Stomach (tissue), 9 donors: Measurements from ENCODE around the gene DRAXIN. TPM values are rescaled to one million over a fixed set of nuclear protein-coding genes. Genes with fewer than 3 reads are reported as not detected.

Experiments
- DNase-seq, 2 donors: peaks; one replicate each; pipeline versions ENCODE4 v3.0.0 to v3.0.0-alpha.2; 2013 to 2019
- H3K27ac ChIP-seq, 5 donors: fragments of 200-600 bp in 4 of 5; sonication (generic) in 4 of 5; one replicate each; pipeline ENCODE4 v1.5.1; 2013 to 2019; ENCODE audit warnings: mild to moderate bottlenecking in 1 of 5, moderate library complexity in 1 of 5
- H3K27me3 ChIP-seq, 3 donors: fragments of 200-600 bp; sonication (generic); one replicate each; pipeline ENCODE4 v1.5.1; 2017 to 2019; ENCODE audit warnings: mixed run types in 1 of 3
- H3K36me3 ChIP-seq, 4 donors: fragments of 200-600 bp; sonication (generic); 1 replicate in 3 of 4; 2 replicates in 1 of 4; pipeline ENCODE4 v1.5.1; 2016 to 2019
- H3K4me1 ChIP-seq, 4 donors: fragments of 200-600 bp; sonication (generic); one replicate each; pipeline ENCODE4 v1.5.1; 2016 to 2019
- H3K4me3 ChIP-seq, 4 donors: fragments of 200-600 bp; sonication (generic) in 3 of 4; one replicate each; pipeline ENCODE4 v1.5.1; 2016 to 2019; ENCODE audit warnings: mild to moderate bottlenecking in 1 of 4
- H3K9me3 ChIP-seq, 4 donors: fragments of 200-600 bp; sonication (generic); one replicate each; pipeline ENCODE4 v1.5.1; 2016 to 2019
- EP300 ChIP-seq: sonication (generic); formaldehyde crosslinking; IDR thresholded peaks from one replicate; pipeline ENCODE4 v1.6.1; 2017; ENCODE audit warnings: antibody characterized with exemption
- POLR2A ChIP-seq, 4 donors: fragments of 450-650 bp; IDR thresholded peaks; one replicate each; pipeline ENCODE4 v1.6.1; 2016; ENCODE audit warnings: antibody characterized with exemption in 4 of 4, control low read depth in 2 of 4, mild to moderate bottlenecking in 1 of 4, moderate library complexity in 1 of 4
- POLR2AphosphoS5 ChIP-seq, 3 donors: sonication (generic); formaldehyde crosslinking; IDR thresholded peaks; one replicate each; pipeline ENCODE4 v1.6.1; 2016; ENCODE audit warnings: antibody characterized with exemption in 3 of 3
- WGBS, 5 donors: extraction: QIAGEN DNeasy Blood & Tissue Kit in 3 of 5; methylation state at CpG; one replicate each; pipeline versions ENCODE4 v1.1.5 to v1.1.7; 2013 to 2018; 5-methylcytosine and 5-hydroxymethylcytosine counted together
- intact Hi-C: fragments of 100-400 bp; cut with DNase I; formaldehyde crosslinking; loops from one replicate; pipeline ENCODE4 v1.15.1; 2023; ENCODE audit warnings: low total_unique reads
- polyA plus RNA-seq, 3 donors: library from polyadenylated mRNA; stranded (reverse); fragments of 200-250 nt; gene quantifications; one replicate each; pipeline ENCODE4 v1.2.3, GENCODE V29; 2013
- total RNA-seq, 5 donors: library from RNA; depleted of rRNA; stranded (reverse); fragments of >200 nt; gene quantifications; one replicate each; pipeline versions ENCODE4 v1.1.0 to v1.2.3, GENCODE V29; 2014 to 2016
- TF ChIP-seq, protein P1 (sequence below), 7 experiments: fragments of 450-650 bp in 4 of 7; fragments of 200-600 bp in 3 of 7; sonication (generic) in 3 of 7; IDR thresholded peaks; one replicate each; pipeline ENCODE4 v1.5.1; 2016 to 2019; ENCODE audit warnings: antibody characterized with exemption in 7 of 7, control low read depth in 2 of 7, mild to moderate bottlenecking in 1 of 7
- donor health status: healthy with polysubstance abuse.
- donor health status: Bipolar disorder and iron deficiency.
- donor health status: healthy.

DRAXIN gene
- total and polyA plus RNA-seq, 8 donors = 0.03 to 0.18 (median 0.06) TPM; not detected in 5

DNA sequence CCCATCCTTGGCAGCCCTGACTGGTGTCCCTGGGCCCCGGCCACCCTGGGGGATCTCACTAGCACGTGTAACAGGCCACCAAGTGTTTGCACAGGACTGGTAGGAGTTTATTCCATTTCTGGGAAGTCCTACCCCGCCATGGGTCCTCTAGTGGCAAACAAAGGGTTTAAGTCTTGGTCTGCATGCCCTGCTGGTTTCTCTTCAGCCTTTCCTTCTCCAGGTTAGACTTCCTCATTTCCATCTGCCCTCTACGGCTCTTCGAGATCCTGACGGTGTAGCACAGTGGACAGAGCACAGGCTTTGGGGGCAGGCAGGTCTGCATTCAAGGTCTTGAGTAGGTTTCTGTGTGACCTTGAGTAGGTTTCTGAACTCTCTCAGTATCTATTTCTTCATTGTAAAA, 47.3 kb downstream of the DRAXIN start:
- TF ChIP-seq, protein P1, sequence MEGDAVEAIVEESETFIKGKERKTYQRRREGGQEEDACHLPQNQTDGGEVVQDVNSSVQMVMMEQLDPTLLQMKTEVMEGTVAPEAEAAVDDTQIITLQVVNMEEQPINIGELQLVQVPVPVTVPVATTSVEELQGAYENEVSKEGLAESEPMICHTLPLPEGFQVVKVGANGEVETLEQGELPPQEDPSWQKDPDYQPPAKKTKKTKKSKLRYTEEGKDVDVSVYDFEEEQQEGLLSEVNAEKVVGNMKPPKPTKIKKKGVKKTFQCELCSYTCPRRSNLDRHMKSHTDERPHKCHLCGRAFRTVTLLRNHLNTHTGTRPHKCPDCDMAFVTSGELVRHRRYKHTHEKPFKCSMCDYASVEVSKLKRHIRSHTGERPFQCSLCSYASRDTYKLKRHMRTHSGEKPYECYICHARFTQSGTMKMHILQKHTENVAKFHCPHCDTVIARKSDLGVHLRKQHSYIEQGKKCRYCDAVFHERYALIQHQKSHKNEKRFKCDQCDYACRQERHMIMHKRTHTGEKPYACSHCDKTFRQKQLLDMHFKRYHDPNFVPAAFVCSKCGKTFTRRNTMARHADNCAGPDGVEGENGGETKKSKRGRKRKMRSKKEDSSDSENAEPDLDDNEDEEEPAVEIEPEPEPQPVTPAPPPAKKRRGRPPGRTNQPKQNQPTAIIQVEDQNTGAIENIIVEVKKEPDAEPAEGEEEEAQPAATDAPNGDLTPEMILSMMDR (IDR thresholded peaks at IDR 0.05) = no peak
- intact Hi-C loops = loop anchor here (10.0 kb wide), 1 partner anchor 56 kb away; no protein-coding TSS in a partner anchor
- 73 to 81% (median 75%) methylated on average over 4 to 6 of the region's 6 CpGs for WGBS, 5 donors
- Histone ChIP-seq H3K27me3 (no peaks in the 10 kb centered on the region), H3K4me1 (peaks cover 25 to 74% (median 40%) of the 10 kb centered on the region in 4 donors), H3K36me3 (peaks cover 0 to 1% (median 0%) of the 10 kb centered on the region in 4 donors), H3K9me3 (no peaks in the 10 kb centered on the region), H3K27ac (peak overlapping the region in 2 of 5 donors; percentile 97), H3K4me3 (peak overlapping the region in 1 of 4 donors; percentile 12)
- DNase-seq = no peak

DNA sequence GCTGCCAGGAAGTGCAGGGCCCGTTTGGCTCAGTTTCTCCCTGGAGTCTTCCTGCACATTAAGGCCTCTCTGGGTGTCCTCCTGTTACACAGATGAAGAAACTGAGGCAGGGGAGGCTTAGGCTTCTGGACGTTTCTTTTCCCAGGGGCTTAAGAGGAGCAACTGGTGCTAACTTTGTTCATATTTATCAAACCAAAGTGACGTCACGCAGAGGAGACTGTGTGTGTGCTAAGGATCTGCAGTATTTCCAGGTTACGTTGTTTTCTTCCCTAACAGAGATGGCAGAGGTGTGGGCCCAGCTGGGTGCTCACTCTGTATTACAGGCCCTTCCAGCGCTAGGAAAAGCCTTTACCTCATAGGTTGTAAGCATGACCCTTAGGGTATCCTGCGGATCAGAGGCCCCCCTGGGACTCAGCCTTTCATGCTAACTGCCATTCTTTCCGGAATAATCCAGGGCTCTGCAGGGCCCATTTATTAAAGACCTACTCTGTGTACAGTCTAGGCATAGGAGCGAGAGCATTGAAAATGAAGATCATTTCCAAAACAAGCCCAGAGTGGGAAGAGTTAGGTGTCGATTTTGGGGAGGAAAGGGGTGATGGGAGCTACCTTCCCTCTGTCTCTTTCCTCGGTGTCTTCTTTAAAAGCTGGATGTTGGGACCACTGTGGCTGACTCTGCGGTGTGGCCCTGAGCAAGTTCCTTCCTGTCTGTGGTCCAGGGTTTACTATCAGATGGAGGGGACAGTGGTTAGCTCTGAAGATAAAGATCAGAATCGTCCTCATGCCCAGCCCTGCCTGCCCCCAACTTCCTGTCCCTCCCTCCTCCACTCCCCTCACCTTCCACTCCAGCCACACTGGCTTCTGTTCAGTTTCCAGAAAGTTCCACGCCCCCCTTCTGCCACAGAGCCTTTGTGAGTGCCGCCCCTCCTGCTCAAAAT, 49.0 kb downstream of the DRAXIN start:
- intact Hi-C loops = no loop called here
- no peak for TF ChIP-seq POLR2AphosphoS5 (IDR thresholded peaks at IDR 0.05)
- no peak for TF ChIP-seq POLR2A (IDR thresholded peaks at IDR 0.05)
- TF ChIP-seq, protein P1 (IDR thresholded peaks at IDR 0.05) = no peak
- TF ChIP-seq EP300 = no peak
- peaks cover 0 to 17% (median 3%) of the 10 kb centered on the region in 4 donors for H3K36me3 ChIP-seq
- no peak for DNase-seq
- 57 to 72% (median 66%) methylated on average over 15 of the region's 15 CpGs for WGBS, 5 donors
- no peaks in the 10 kb centered on the region for H3K27me3 ChIP-seq
- no peak overlapping the region for H3K4me3 ChIP-seq
- H3K27ac ChIP-seq = peak overlapping the region in 2 of 5 donors; percentile 19 to 40
- no peaks in the 10 kb centered on the region for H3K9me3 ChIP-seq
- H3K4me1 ChIP-seq = peaks cover 26 to 75% (median 39%) of the 10 kb centered on the region in 4 donors

DNA sequence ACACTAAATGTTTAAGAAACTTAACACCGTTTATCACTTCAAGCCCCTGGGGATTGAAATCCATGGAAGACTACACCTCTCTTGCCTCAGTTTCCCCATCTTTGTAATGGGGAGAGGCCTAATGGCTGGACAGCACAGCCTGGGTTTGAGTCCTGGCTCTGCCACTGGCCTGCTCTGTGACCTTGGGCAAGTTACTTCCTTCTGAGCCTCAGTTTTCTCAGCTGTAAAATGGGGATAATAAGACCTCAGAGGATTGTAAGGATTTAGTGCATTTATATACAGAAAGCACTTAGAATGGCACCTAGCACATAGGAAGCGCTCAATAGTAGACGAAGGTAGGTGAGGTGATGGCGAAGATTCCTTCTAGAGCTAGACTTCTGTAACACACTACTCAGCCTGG, 50.0 kb downstream of the DRAXIN start:
- Histone ChIP-seq H3K4me3 (no peak overlapping the region), H3K27ac (peak overlapping the region in 2 of 5 donors; percentile 19 to 40), H3K9me3 (no peaks in the 10 kb centered on the region), H3K27me3 (no peaks in the 10 kb centered on the region), H3K36me3 (peaks cover 3 to 26% (median 11%) of the 10 kb centered on the region in 4 donors), H3K4me1 (peaks cover 29 to 78% (median 41%) of the 10 kb centered on the region in 4 donors)
- intact Hi-C loops = no loop called here
- WGBS, 5 donors = 83 to 94% (median 92%) methylated on average over 4 of the region's 4 CpGs
- no peak for TF ChIP-seq EP300
- TF ChIP-seq POLR2A (IDR thresholded peaks at IDR 0.05) = no peak
- no peak for TF ChIP-seq POLR2AphosphoS5 (IDR thresholded peaks at IDR 0.05)
- TF ChIP-seq, protein P1 (IDR thresholded peaks at IDR 0.05) = no peak
- DNase-seq = no peak

DNA sequence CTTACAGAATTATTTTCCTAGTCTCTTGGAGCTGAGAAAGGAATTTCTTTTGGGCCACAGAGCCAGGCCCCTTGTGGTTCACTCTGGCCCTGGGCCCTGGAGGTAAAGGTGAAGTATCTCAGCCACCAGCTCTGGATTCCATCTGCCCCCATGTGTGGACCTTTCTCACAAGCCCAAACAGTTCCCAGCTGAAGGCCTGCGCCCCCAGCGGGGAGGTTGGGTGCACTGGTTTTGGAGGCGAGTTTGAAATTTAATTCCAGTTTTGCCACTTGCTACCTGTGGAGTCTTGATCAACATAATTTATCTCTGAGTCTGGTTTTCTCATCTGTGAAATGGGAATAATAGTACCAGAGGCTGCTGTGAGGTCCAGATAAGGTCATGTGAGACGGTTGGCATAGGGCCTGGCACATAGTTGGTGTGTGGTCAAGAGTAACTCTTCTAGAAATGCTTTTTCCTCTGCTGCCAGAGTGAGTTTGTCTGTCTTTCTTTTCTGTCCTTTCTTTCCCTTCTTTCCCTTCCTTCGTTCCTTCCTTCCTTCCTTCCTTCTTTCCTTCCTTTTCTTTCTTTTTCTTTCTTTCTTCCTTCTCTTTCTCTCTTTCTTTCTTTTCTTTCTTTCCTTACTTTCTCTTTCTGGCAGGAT, 50.5 kb downstream of the DRAXIN start:
- no peaks in the 10 kb centered on the region for H3K27me3 ChIP-seq
- H3K36me3 ChIP-seq = peaks cover 3 to 31% (median 16%) of the 10 kb centered on the region in 4 donors
- H3K27ac ChIP-seq = no peak overlapping the region
- peaks cover 31 to 78% (median 41%) of the 10 kb centered on the region in 4 donors for H3K4me1 ChIP-seq
- intact Hi-C loops = no loop called here
- no peak for DNase-seq
- no peak overlapping the region for H3K4me3 ChIP-seq
- 78 to 86% (median 81%) methylated on average over 5 of the region's 5 CpGs for WGBS, 5 donors
- TF ChIP-seq, protein P1 (IDR thresholded peaks at IDR 0.05) = no peak
- TF ChIP-seq POLR2AphosphoS5 (IDR thresholded peaks at IDR 0.05) (no peak), POLR2A (IDR thresholded peaks at IDR 0.05) (no peak), EP300 (no peak)
- H3K9me3 ChIP-seq = no peaks in the 10 kb centered on the region
